Measurements from ENCODE around the gene SAC3D1. TPM values are rescaled to one million over a fixed set of nuclear protein-coding genes. Genes with fewer than 3 reads are reported as not detected.

Gene SAC3D1
- total and polyA plus RNA-seq, 8 donors = 8.9 to 15.4 (median 12.5) TPM

DNA sequence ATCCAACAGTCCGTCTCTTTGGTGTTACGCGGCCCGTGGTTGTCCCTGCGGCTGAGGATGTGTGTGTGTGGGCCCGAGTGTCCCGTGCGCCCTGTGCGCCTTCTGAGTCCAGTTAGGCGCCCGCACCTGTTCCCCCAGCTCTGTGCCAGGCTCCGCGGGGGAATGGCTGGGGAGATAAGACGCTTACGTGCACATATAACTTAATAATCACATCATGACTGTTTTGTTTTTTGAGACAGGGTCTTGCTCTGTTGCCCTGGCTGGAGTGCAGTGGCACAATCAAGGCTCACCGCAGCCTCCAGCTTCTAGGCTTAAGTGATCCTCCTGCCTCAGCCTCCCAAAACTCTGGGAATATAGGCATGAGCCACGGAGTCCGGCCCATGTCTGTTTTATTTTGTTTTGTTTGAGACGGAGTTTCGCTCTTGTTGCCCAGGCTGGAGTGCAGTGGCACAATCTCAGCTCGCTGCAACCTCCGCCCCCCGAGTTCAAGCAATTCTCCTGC, 26.2 kb upstream of the SAC3D1 start:
- H3K36me3 ChIP-seq = peaks cover 0 to 18% of the 10 kb centered on the region in 2 donors
- H3K4me3 ChIP-seq = peak overlapping the region; percentile 70 to 91
- no peaks in the 10 kb centered on the region for H3K27me3 ChIP-seq
- no peaks in the 10 kb centered on the region for H3K9me3 ChIP-seq
- no peak for DNase-seq
- peaks cover 7 to 30% of the 10 kb centered on the region in 2 donors for H3K4me1 ChIP-seq
- TF ChIP-seq, protein P1, sequence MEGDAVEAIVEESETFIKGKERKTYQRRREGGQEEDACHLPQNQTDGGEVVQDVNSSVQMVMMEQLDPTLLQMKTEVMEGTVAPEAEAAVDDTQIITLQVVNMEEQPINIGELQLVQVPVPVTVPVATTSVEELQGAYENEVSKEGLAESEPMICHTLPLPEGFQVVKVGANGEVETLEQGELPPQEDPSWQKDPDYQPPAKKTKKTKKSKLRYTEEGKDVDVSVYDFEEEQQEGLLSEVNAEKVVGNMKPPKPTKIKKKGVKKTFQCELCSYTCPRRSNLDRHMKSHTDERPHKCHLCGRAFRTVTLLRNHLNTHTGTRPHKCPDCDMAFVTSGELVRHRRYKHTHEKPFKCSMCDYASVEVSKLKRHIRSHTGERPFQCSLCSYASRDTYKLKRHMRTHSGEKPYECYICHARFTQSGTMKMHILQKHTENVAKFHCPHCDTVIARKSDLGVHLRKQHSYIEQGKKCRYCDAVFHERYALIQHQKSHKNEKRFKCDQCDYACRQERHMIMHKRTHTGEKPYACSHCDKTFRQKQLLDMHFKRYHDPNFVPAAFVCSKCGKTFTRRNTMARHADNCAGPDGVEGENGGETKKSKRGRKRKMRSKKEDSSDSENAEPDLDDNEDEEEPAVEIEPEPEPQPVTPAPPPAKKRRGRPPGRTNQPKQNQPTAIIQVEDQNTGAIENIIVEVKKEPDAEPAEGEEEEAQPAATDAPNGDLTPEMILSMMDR (IDR thresholded peaks at IDR 0.05) = no peak
- ATAC-seq = peak; percentile 3
- intact Hi-C loops (cut with DNase I) = no loop called here
- H3K27ac ChIP-seq = peak overlapping the region; percentile 99 to 100

GRCh38 chr11:65016705-65017104, 24.3 kb upstream of the SAC3D1 start:
- Histone ChIP-seq H3K27me3 (no peaks in the 10 kb centered on the region), H3K9me3 (no peaks in the 10 kb centered on the region), H3K4me1 (peaks cover 7 to 40% of the 10 kb centered on the region in 2 donors), H3K36me3 (peaks cover 0 to 37% of the 10 kb centered on the region in 2 donors), H3K27ac (no peak overlapping the region), H3K4me3 (no peak overlapping the region)
- intact Hi-C loops (cut with DNase I) = no loop called here
- TF ChIP-seq, protein P1 (IDR thresholded peaks at IDR 0.05) = no peak
- ATAC-seq (no peak), DNase-seq (no peak)

DNA sequence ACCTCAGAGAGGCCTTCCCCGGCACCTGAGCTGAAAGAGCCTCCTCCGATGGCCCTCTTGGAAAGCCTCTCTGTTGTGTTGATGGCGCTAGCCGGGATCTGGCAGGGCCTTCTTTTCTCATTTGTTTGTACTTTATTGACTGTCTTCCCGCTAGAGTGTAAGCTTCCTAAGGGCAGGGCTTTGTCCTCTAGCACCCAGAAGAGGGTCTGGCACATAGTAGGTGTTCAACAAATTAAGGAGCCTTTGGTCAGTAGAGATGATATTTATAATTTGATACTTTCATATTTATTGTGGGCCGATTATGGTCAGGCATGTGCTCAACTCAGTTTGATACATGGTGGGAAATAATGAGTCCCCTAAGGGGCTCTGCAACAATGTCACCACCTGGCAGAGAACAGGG, 23.1 kb upstream of the SAC3D1 start:
- H3K27me3 ChIP-seq = no peaks in the 10 kb centered on the region
- ATAC-seq = no peak
- intact Hi-C loops (cut with DNase I) = no loop called here
- H3K9me3 ChIP-seq = no peaks in the 10 kb centered on the region
- DNase-seq = no peak
- H3K27ac ChIP-seq = no peak overlapping the region
- H3K4me3 ChIP-seq = no peak overlapping the region
- H3K36me3 ChIP-seq = peaks cover 0 to 41% of the 10 kb centered on the region in 2 donors
- TF ChIP-seq, protein P1 (IDR thresholded peaks at IDR 0.05) = no peak
- peaks cover 7 to 38% of the 10 kb centered on the region in 2 donors for H3K4me1 ChIP-seq

- H3K9me3 ChIP-seq = no peaks in the 10 kb centered on the region
- no peak overlapping the region for H3K4me3 ChIP-seq
- ATAC-seq (no peak), DNase-seq (no peak)
- H3K27me3 ChIP-seq = no peaks in the 10 kb centered on the region
- intact Hi-C loops (cut with DNase I) = loop anchor here in 1 of 2 donors (10.0 kb wide), 1 partner anchor 175 kb away; the partner anchor contains the start of gene CDC42BPG
- peaks cover 0 to 41% of the 10 kb centered on the region in 2 donors for H3K36me3 ChIP-seq
- no peak overlapping the region for H3K27ac ChIP-seq
- H3K4me1 ChIP-seq = peaks cover 6 to 29% of the 10 kb centered on the region in 2 donors
- TF ChIP-seq, protein P1 (IDR thresholded peaks at IDR 0.05) = no peak
Observed at GRCh38 chr11:65019824-65020223, 21.2 kb upstream of the SAC3D1 start.

- TF ChIP-seq, protein P1 (IDR thresholded peaks at IDR 0.05) = no peak
- no peak overlapping the region for H3K27ac ChIP-seq
Observed at GRCh38 chr11:65021003-65021402, 20.0 kb upstream of the SAC3D1 start.

More at GRCh38 chr11:65021003-65021402, 20.0 kb upstream of the SAC3D1 start:
- Histone ChIP-seq H3K4me1 (peaks cover 0 to 18% of the 10 kb centered on the region in 2 donors), H3K9me3 (no peaks in the 10 kb centered on the region), H3K4me3 (no peak overlapping the region), H3K36me3 (peaks cover 0 to 41% of the 10 kb centered on the region in 2 donors), H3K27me3 (no peaks in the 10 kb centered on the region)
- no peak for DNase-seq
- no peak for ATAC-seq
- intact Hi-C loops (cut with DNase I) = loop anchor here in 1 of 2 donors (10.0 kb wide), 1 partner anchor 176 kb away; the partner anchor contains the start of gene CDC42BPG

Data from left lung (tissue), 10 donors.